Mucosa of stomach (tissue), 1 donor: Measurements from ENCODE around the gene FAM200C.
"Not testable (repeated sequence)": the region's sequence is repeated elsewhere in the genome, so short reads cannot be mapped to it uniquely, and the experiment has no call there.

Source experiments
- H3K27me3 ChIP-seq: one replicate; pipeline ENCODE4 v1.7.0; 2013; ENCODE audit warnings: mild to moderate bottlenecking, low read length; ENCODE audit not compliant: control insufficient read depth, insufficient read depth
- H3K36me3 ChIP-seq: one replicate; pipeline ENCODE4 v1.7.0; 2013; ENCODE audit warnings: low read length; ENCODE audit not compliant: control insufficient read depth, insufficient read depth
- H3K4me1 ChIP-seq: one replicate; pipeline ENCODE4 v1.7.0; 2013; ENCODE audit warnings: mild to moderate bottlenecking, low read length; ENCODE audit not compliant: control insufficient read depth, insufficient read depth
- H3K4me3 ChIP-seq: one replicate; pipeline ENCODE4 v1.7.0; 2013; ENCODE audit warnings: low read length
- H3K9ac ChIP-seq: one replicate; pipeline ENCODE4 v1.7.0; 2013; ENCODE audit warnings: mild to moderate bottlenecking, low read length, moderate library complexity
- H3K9me3 ChIP-seq: one replicate; pipeline ENCODE4 v1.7.0; 2013; ENCODE audit warnings: mild to moderate bottlenecking, low read length, moderate library complexity; ENCODE audit not compliant: control insufficient read depth
- donor health status: Pancreatic carcinoma.

Gene FAM200C

GRCh38 chr5:160436661-160437060, 36.8 kb upstream of the FAM200C start:
- H3K4me1 ChIP-seq, H3K36me3 ChIP-seq: not testable (repeated sequence)

DNA sequence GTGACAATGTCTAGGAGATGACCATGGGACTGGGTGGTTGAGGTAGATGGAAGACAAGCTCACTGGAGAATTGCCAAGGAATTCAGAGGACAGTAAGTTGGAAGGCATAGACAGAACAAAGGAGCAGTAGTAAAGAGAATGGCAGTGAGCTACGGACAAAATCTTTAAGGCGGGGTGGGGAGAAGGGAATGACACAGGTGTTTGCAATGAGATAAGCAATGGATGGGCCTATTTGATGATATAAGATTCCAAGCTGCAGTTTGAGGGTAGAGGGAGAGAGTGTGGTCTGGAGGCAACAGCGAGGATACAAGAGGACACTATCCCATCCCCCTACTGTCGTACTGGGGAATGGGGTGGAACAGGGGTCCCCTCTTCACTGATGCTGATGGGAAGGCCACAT, 36.2 kb upstream of the FAM200C start:
- Histone ChIP-seq H3K4me3 (no peak overlapping the region), H3K4me1 (peaks cover 8% of the 10 kb centered on the region), H3K27me3 (no peaks in the 10 kb centered on the region), H3K9me3 (no peaks in the 10 kb centered on the region), H3K36me3 (no peaks in the 10 kb centered on the region), H3K9ac (no peak overlapping the region)

More at GRCh38 chr5:160436661-160437060, 36.8 kb upstream of the FAM200C start:
- not testable (repeated sequence) for H3K27me3 ChIP-seq, H3K9ac ChIP-seq, H3K4me3 ChIP-seq, H3K9me3 ChIP-seq

GRCh38 chr5:160435532-160435931, 35.7 kb upstream of the FAM200C start:
- Histone ChIP-seq H3K9me3 (no peaks in the 10 kb centered on the region), H3K4me3 (no peak overlapping the region), H3K9ac (no peak overlapping the region), H3K4me1 (peaks cover 8% of the 10 kb centered on the region), H3K27me3 (no peaks in the 10 kb centered on the region), H3K36me3 (no peaks in the 10 kb centered on the region)

DNA sequence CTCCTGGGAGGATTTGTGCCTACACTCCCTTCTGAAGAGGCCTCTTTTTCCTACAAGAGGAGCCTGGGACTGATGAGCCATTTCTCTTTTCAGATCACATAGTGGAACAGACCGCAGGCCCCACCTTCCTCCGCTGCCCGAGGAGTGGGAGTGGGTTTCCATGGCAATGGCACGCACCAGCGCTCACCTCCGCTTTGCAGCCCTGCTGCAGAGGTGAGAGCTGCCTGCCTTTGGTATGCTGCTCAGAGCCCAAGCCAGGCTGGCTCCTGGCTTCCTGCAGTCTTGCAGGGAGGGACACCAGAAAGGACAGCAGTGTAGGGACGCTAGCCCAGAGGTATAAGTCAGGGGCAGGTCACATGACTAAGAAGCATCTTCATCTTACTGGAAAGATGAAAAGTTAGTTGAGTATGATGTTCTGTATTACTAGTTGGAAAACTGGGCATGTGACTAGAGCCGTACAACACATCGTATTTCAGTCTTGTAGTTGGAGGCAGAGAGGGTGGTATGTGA, 34.2 kb upstream of the FAM200C start:
- Histone ChIP-seq H3K36me3 (no peaks in the 10 kb centered on the region), H3K4me3 (no peak overlapping the region), H3K27me3 (no peaks in the 10 kb centered on the region), H3K9me3 (no peaks in the 10 kb centered on the region), H3K9ac (no peak overlapping the region), H3K4me1 (peaks cover 8% of the 10 kb centered on the region)

DNA sequence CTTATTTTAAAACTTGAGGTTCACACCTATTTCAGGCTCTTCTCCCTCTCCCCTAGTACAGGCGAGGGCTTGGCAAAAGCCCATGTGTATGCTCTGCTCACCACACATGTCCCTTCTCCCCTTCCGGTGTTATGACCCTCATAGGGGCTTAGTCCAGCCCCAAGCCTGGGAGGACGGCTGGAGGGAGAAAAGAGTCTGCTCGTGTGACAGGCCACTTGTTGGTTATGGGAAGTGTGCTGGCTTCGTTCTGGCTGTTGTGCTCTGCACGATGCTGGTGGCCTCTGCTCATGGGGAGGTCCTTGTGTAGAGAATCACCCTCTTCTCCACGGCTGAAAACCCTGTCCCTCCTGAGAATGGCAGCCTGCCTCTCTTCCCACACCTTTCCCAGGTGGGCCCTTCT, 32.9 kb upstream of the FAM200C start:
- Histone ChIP-seq H3K27me3 (no peaks in the 10 kb centered on the region), H3K4me3 (no peak overlapping the region), H3K9ac (no peak overlapping the region), H3K4me1 (no peaks in the 10 kb centered on the region), H3K36me3 (no peaks in the 10 kb centered on the region), H3K9me3 (no peaks in the 10 kb centered on the region)

GRCh38 chr5:160432196-160432595, 32.3 kb upstream of the FAM200C start:
- Histone ChIP-seq H3K4me1 (no peaks in the 10 kb centered on the region), H3K4me3 (no peak overlapping the region), H3K36me3 (no peaks in the 10 kb centered on the region), H3K9ac (no peak overlapping the region), H3K27me3 (no peaks in the 10 kb centered on the region), H3K9me3 (no peaks in the 10 kb centered on the region)

GRCh38 chr5:160427607-160428006, 27.8 kb upstream of the FAM200C start:
- H3K4me1 ChIP-seq, result no peaks in the 10 kb centered on the region
- H3K36me3 ChIP-seq, result no peaks in the 10 kb centered on the region
- no peak overlapping the region for H3K9ac ChIP-seq
- no peaks in the 10 kb centered on the region for H3K9me3 ChIP-seq
- no peak overlapping the region for H3K4me3 ChIP-seq
- no peaks in the 10 kb centered on the region for H3K27me3 ChIP-seq

GRCh38 chr5:160423099-160423498, 23.2 kb upstream of the FAM200C start:
- Histone ChIP-seq H3K9ac (no peak overlapping the region), H3K9me3 (no peaks in the 10 kb centered on the region), H3K36me3 (no peaks in the 10 kb centered on the region), H3K4me3 (no peak overlapping the region), H3K4me1 (peaks cover 7% of the 10 kb centered on the region), H3K27me3 (no peaks in the 10 kb centered on the region)

DNA sequence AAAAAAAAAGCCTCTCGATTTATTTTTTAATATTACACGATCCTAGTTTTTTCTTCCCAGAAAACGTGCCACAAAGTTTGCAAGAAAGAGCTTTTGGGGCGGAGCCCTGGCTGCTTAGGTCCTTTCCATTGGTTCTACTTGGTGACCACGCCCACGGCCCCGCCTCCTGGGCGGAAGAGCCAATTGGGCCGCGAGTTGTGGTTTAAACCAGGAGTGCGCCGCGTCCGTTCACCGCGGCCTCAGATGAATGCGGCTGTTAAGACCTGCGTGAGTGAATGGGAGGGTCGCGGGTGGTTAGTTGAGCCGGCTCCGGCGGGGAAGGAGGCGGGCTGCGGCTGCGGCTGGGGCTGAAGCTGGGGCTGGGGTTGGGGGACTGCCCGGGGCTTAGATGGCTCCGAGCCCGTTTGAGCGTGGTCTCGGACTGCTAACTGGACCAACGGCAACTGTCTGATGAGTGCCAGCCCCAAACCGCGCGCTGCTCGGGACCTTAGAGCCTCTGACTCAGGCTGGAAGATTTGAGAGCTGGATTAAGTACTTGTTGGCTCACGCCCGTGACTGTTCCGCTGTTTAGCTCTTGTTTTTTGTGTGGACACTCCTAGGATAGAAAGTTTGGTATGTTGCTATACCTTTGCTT, 21.9 kb upstream of the FAM200C start, which contains the start of gene PTTG1:
PTTG1 (plus strand) TSS at position 231 of the 634 bp plus-strand sequence. CDS start 458 bp downstream, outside the sequence.
- peak within 1 kb of the TSS; percentile 47 for H3K4me3 ChIP-seq
- H3K27me3 ChIP-seq, result no peaks in the 10 kb centered on the region
- H3K9ac ChIP-seq, result peak within 1 kb of the TSS; percentile 70
- no peaks in the 10 kb centered on the region for H3K36me3 ChIP-seq
- no peaks in the 10 kb centered on the region for H3K9me3 ChIP-seq
- H3K4me1 ChIP-seq, result peaks cover 16% of the 10 kb centered on the region

GRCh38 chr5:160420331-160420610, 20.4 kb upstream of the FAM200C start:
- no peak overlapping the region for H3K9ac ChIP-seq
- H3K4me3 ChIP-seq, result no peak overlapping the region
- H3K27me3 ChIP-seq, result no peaks in the 10 kb centered on the region
- H3K4me1 ChIP-seq, result peaks cover 16% of the 10 kb centered on the region
- H3K36me3 ChIP-seq, result no peaks in the 10 kb centered on the region
- no peaks in the 10 kb centered on the region for H3K9me3 ChIP-seq

DNA sequence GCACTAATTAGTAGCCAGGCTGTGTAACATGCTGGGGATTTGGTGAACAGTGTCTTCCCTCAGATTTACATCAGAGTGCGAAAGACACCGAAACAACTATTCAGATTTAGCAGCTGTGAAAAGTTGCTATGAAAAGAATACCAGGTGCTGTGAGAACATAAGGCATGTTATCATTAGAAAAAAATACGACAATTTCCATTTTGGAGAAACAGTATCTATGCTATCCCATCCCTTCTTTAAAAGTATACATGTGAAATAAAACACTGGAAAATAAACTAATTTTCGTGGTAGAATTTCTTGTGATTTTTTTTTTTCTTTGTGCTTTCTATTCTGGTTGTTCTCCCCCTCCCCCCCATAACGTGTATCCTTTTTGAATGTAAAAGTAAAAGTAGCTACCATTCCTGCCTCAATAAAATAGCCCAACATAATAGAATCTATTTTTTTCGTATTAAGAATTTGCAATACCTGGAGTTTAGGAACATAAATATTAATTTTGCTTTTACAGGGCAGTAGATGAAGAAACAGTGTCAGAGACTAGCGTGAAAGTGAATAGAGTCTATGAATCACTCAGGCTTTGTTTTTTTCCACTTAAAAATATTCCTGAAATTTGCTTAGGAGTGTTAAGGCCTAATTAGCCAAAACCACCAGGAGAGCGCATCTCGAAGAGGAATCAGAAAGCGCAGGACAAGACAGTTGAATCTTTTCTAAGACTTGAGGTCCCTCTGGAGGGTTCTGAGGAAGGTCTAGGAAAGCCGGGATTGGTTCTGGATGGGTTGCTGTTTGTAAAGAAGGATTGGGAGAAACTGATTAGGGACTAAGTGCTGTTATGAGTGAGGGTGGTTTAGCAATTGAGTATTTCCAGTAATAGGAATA, 19.8 kb upstream of the FAM200C start:
- no peaks in the 10 kb centered on the region for H3K9me3 ChIP-seq
- H3K9ac ChIP-seq, result peak overlapping the region; percentile 99
- H3K36me3 ChIP-seq, result no peaks in the 10 kb centered on the region
- peak overlapping the region; percentile 97 for H3K4me3 ChIP-seq
- H3K4me1 ChIP-seq, result peaks cover 16% of the 10 kb centered on the region
- no peaks in the 10 kb centered on the region for H3K27me3 ChIP-seq
